A673 (cell line): Measurements from ENCODE around the gene TCERG1L. TPM values are rescaled to one million over a fixed set of nuclear protein-coding genes. Genes with fewer than 3 reads are reported as not detected.

ENCODE experiments used
- BruUV-seq: library from RNA; stranded (reverse); fragments of 400-500 nt; replicated peaks from 2 replicates; lab custom pipeline; 2021; lab: Mats Ljungman, UMichigan
- CTCF ChIA-PET: fragments of 300-600 bp; sonication (Branson Sonifier 250); formaldehyde crosslinking; loops from one replicate; lab custom pipeline; 2022; ENCODE audit warnings: antibody characterized with exemption; lab: Charles Lee
- POLR2A ChIA-PET: fragments of 300-600 bp; sonication (Branson Sonifier 250); formaldehyde crosslinking; loops from one replicate; lab custom pipeline; 2022; ENCODE audit warnings: antibody characterized with exemption; ENCODE audit not compliant: low non-redundant PET; lab: Charles Lee
- DNase-seq: peaks from one replicate; pipeline ENCODE4 v3.0.0-alpha.2; 2015; ENCODE audit warnings: low spot score
- H3K27ac ChIP-seq: fragments of 200-600 bp; sonication (generic); 2 replicates; pipeline ENCODE4 v1.5.1; 2016; ENCODE audit warnings: mixed run types, low read depth, mild to moderate bottlenecking, mixed read lengths, antibody characterized with exemption, low read length; ENCODE audit not compliant: poor library complexity, severe bottlenecking
- H3K27me3 ChIP-seq: fragments of 200-600 bp; sonication (generic); replicated peaks from 2 replicates; pipeline ENCODE4 v1.6.1; 2017; ENCODE audit warnings: mixed run types, low read depth, mild to moderate bottlenecking, mixed read lengths, antibody characterized with exemption, low read length; ENCODE audit not compliant: insufficient read depth, poor library complexity
- H3K36me3 ChIP-seq: fragments of 200-600 bp; sonication (generic); 2 replicates; pipeline ENCODE4 v1.6.1; 2016; ENCODE audit warnings: mixed run types, mild to moderate bottlenecking, mixed read lengths, antibody characterized with exemption, low read length; ENCODE audit not compliant: insufficient read depth, poor library complexity, severe bottlenecking
- H3K4me1 ChIP-seq: fragments of 200-600 bp; sonication (generic); 2 replicates; pipeline ENCODE4 v1.6.1; 2017; ENCODE audit warnings: mixed run types, mild to moderate bottlenecking, mixed read lengths, antibody characterized with exemption, low read length; ENCODE audit not compliant: insufficient read depth, poor library complexity, severe bottlenecking
- H3K4me3 ChIP-seq: fragments of 200-600 bp; sonication (generic); 2 replicates; pipeline ENCODE4 v1.5.1; 2016; ENCODE audit warnings: low read depth, mixed run types, mild to moderate bottlenecking, mixed read lengths, low read length; ENCODE audit not compliant: poor library complexity, severe bottlenecking
- H3K9me3 ChIP-seq: fragments of 200-600 bp; sonication (generic); 2 replicates; pipeline ENCODE4 v1.6.1; 2016; ENCODE audit warnings: mixed run types, low read depth, mild to moderate bottlenecking, mixed read lengths, antibody characterized with exemption, low read length; ENCODE audit not compliant: poor library complexity, severe bottlenecking
- EZH2 ChIP-seq: fragments of 200-600 bp; sonication (generic); IDR thresholded peaks from 2 replicates; pipeline ENCODE4 v1.6.1; 2017; ENCODE audit warnings: borderline replicate concordance, low read depth, mild to moderate bottlenecking, mixed read lengths, antibody characterized with exemption, low read length; ENCODE audit not compliant: poor library complexity, severe bottlenecking
- intact Hi-C: fragments of 100-400 bp; cut with micrococcal nuclease; formaldehyde crosslinking; loops from one replicate; pipeline ENCODE4 v1.10.0; 2022; ENCODE audit not compliant: unreplicated experiment
- total RNA-seq: library from RNA; stranded (reverse); gene quantifications from 2 replicates; pipeline ENCODE4 v1.2.3, GENCODE V29; 2021
- TF ChIP-seq, protein P1 (sequence below): fragments of 300-800, 200-600 bp; sonication (generic); conservative IDR thresholded peaks from 2 replicates; pipeline ENCODE4 v1.5.1; 2017; ENCODE audit warnings: low read depth, mild to moderate bottlenecking, antibody characterized with exemption, low read length, moderate library complexity, mixed read lengths

Gene TCERG1L
- total RNA-seq, 1 experiment from 2014 or later, result 16.3 TPM

DNA sequence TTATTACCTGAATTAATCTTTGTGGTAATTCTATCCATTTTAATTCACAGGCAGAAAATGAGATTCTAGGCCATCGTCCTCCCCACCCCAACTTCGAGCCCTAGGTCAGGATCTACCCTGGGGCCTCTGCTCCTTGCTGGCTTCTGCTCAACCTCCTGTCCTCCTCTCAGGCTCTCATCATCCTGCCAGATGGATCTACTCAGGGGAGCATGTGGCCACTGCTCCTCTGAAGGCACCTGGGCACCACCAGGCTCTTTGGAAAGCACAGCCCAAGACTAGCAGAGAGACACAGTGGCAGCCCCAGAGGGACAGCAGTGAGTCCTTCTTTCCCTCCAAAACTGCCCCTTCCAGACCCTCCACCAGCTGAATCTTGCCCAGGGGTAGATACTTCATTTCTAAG is 248.2 kb downstream of the TCERG1L start:
- DNase-seq, result no peak
- Histone ChIP-seq H3K9me3 (peaks cover 5% of the 10 kb centered on the region), H3K36me3 (no peaks in the 10 kb centered on the region), H3K27ac (no peak overlapping the region), H3K4me1 (peaks cover 22% of the 10 kb centered on the region), H3K4me3 (no peak overlapping the region), H3K27me3 (no peaks in the 10 kb centered on the region)
- no TSS peak for BruUV-seq
- intact Hi-C loops, result no loop called here
- no peak for TF ChIP-seq EZH2
- TF ChIP-seq, protein P1, sequence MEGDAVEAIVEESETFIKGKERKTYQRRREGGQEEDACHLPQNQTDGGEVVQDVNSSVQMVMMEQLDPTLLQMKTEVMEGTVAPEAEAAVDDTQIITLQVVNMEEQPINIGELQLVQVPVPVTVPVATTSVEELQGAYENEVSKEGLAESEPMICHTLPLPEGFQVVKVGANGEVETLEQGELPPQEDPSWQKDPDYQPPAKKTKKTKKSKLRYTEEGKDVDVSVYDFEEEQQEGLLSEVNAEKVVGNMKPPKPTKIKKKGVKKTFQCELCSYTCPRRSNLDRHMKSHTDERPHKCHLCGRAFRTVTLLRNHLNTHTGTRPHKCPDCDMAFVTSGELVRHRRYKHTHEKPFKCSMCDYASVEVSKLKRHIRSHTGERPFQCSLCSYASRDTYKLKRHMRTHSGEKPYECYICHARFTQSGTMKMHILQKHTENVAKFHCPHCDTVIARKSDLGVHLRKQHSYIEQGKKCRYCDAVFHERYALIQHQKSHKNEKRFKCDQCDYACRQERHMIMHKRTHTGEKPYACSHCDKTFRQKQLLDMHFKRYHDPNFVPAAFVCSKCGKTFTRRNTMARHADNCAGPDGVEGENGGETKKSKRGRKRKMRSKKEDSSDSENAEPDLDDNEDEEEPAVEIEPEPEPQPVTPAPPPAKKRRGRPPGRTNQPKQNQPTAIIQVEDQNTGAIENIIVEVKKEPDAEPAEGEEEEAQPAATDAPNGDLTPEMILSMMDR, result no peak
- ChIA-PET CTCF (no interaction called here), POLR2A (no interaction called here)

- ChIA-PET POLR2A (no interaction called here), CTCF (no interaction called here)
- no TSS peak for BruUV-seq
- no peak overlapping the region for H3K4me3 ChIP-seq
- H3K9me3 ChIP-seq, result peaks cover 5% of the 10 kb centered on the region
- TF ChIP-seq EZH2, result no peak
- TF ChIP-seq, protein P1, result no peak
- H3K36me3 ChIP-seq, result no peaks in the 10 kb centered on the region
- intact Hi-C loops, result no loop called here
- H3K4me1 ChIP-seq, result peaks cover 17% of the 10 kb centered on the region
- H3K27me3 ChIP-seq, result no peaks in the 10 kb centered on the region
- H3K27ac ChIP-seq, result no peak overlapping the region
- no peak for DNase-seq
Observed at GRCh38 chr10:131062621-131063260, 248.8 kb downstream of the TCERG1L start.

GRCh38 chr10:131061216-131061615 is 250.3 kb downstream of the TCERG1L start:
- Histone ChIP-seq H3K27ac (no peak overlapping the region), H3K36me3 (no peaks in the 10 kb centered on the region), H3K4me1 (peaks cover 17% of the 10 kb centered on the region), H3K9me3 (peaks cover 5% of the 10 kb centered on the region), H3K27me3 (no peaks in the 10 kb centered on the region), H3K4me3 (no peak overlapping the region)
- DNase-seq, result no peak
- TF ChIP-seq, protein P1, result no peak
- TF ChIP-seq EZH2, result no peak
- BruUV-seq, result no TSS peak
- intact Hi-C loops, result no loop called here
- ChIA-PET POLR2A (no interaction called here), CTCF (no interaction called here)
